Panc1 (cell line): ENCODE data around the gene ZDHHC13.

Experiments used
- CTCF ChIP-seq: fragments of 450-650 bp; IDR thresholded peaks from 2 replicates; pipeline ENCODE4 v1.5.1; 2017; ENCODE audit warnings: mild to moderate bottlenecking
- POLR2AphosphoS5 ChIP-seq: IDR thresholded peaks from 2 replicates; pipeline ENCODE4 v1.6.1; 2012; ENCODE audit warnings: mild to moderate bottlenecking, low read depth, low read length, moderate library complexity
- REST ChIP-seq, 2 experiments: IDR thresholded peaks; 2 replicates each; pipeline ENCODE4 v1.6.1; 2011 to 2012; ENCODE audit warnings: low read depth in 2 of 2, control low read depth in 1 of 2, low read length in 1 of 2, mild to moderate bottlenecking in 1 of 2, moderate library complexity in 1 of 2; ENCODE audit not compliant: insufficient read depth in 1 of 2
- SIN3A ChIP-seq: IDR thresholded peaks from 2 replicates; pipeline ENCODE4 v1.6.1; 2012; ENCODE audit warnings: low read depth, mild to moderate bottlenecking, low read length, moderate library complexity, borderline replicate concordance; ENCODE audit not compliant: insufficient read depth
- TCF7L2 ChIP-seq: IDR thresholded peaks from 2 replicates; pipeline ENCODE4 v1.6.1; 2011; ENCODE audit warnings: mild to moderate bottlenecking, low read depth, low read length, inconsistent platforms

- no peak for TF ChIP-seq CTCF
- no peak for TF ChIP-seq REST (IDR thresholded peaks at IDR 0.05; ENCODE audit: insufficient read depth in 1 of 2, low read depth in 2 of 2, low read length in 1 of 2)
- no peak for TF ChIP-seq POLR2AphosphoS5
- TF ChIP-seq SIN3A, result no peak
- TF ChIP-seq TCF7L2, result no peak
Measured at GRCh38 chr11:19194620-19195308, 77.8 kb downstream of the ZDHHC13 start.
